T-helper 2 cell treated with Interferon-gamma antibody and Interleukin-4, amounts not matched to agents 5 μg/mL and 100 μg/mL, for 36 hours (primary cell): ENCODE data around the gene CDKL4.
"Not testable (repeated sequence)": the region's sequence is repeated elsewhere in the genome, so short reads cannot be mapped to it uniquely, and the experiment has no call there.

Experiments
- DNase-seq: peaks from one replicate; pipeline ENCODE4 v3.0.0; 2021; ENCODE audit warnings: low spot score
- H3K27ac Mint-ChIP-seq: one replicate; pipeline ENCODE4 v1.8.0; 2021; ENCODE audit warnings: mild to moderate bottlenecking, mixed read lengths
- H3K27me3 Mint-ChIP-seq: one replicate; pipeline ENCODE4 v1.8.0; 2021; ENCODE audit warnings: low read depth, mixed read lengths
- H3K36me3 Mint-ChIP-seq: one replicate; pipeline ENCODE4 v1.8.0; 2021; ENCODE audit warnings: low read depth, mixed read lengths
- H3K4me1 Mint-ChIP-seq: one replicate; pipeline ENCODE4 v1.8.0; 2021; ENCODE audit warnings: low read depth, mixed read lengths
- H3K4me3 Mint-ChIP-seq: one replicate; pipeline ENCODE4 v1.8.0; 2022; ENCODE audit warnings: mild to moderate bottlenecking, moderate library complexity, mixed read lengths
- H3K9me3 Mint-ChIP-seq: one replicate; pipeline ENCODE4 v1.8.0; 2021; ENCODE audit warnings: mixed read lengths

The CDKL4 gene

GRCh38 chr2:39179974-39180960 is 63.5 kb downstream of the CDKL4 start:
- H3K9me3 Mint-ChIP-seq, result no peaks in the 10 kb centered on the region
- H3K36me3 Mint-ChIP-seq, result peaks cover 3% of the 10 kb centered on the region
- peaks cover 10% of the 10 kb centered on the region for H3K27me3 Mint-ChIP-seq
- H3K27ac Mint-ChIP-seq, result no peak overlapping the region
- no peak overlapping the region for H3K4me3 Mint-ChIP-seq
- H3K4me1 Mint-ChIP-seq, result peaks cover 7% of the 10 kb centered on the region
- DNase-seq, result no peak

- Mint-ChIP-seq H3K36me3 (peaks cover 3% of the 10 kb centered on the region), H3K27me3 (peaks cover 12% of the 10 kb centered on the region), H3K9me3 (no peaks in the 10 kb centered on the region), H3K4me1 (peaks cover 8% of the 10 kb centered on the region), H3K4me3 (no peak overlapping the region), H3K27ac (no peak overlapping the region)
- DNase-seq, result no peak
These were observed 65.0 kb downstream of the CDKL4 start for GRCh38 chr2:39178756-39179155.

GRCh38 chr2:39176997-39177396 is 66.8 kb downstream of the CDKL4 start:
- peaks cover 8% of the 10 kb centered on the region for H3K4me1 Mint-ChIP-seq
- peaks cover 3% of the 10 kb centered on the region for H3K36me3 Mint-ChIP-seq
- no peaks in the 10 kb centered on the region for H3K9me3 Mint-ChIP-seq
- no peak overlapping the region for H3K4me3 Mint-ChIP-seq
- DNase-seq, result no peak
- H3K27ac Mint-ChIP-seq, result no peak overlapping the region
- peaks cover 12% of the 10 kb centered on the region for H3K27me3 Mint-ChIP-seq

- Mint-ChIP-seq H3K4me1 (peaks cover 11% of the 10 kb centered on the region), H3K4me3 (no peak overlapping the region), H3K9me3 (no peaks in the 10 kb centered on the region), H3K27ac (no peak overlapping the region), H3K27me3 (peaks cover 12% of the 10 kb centered on the region), H3K36me3 (peaks cover 2% of the 10 kb centered on the region)
- no peak for DNase-seq
These were observed 68.6 kb downstream of the CDKL4 start for GRCh38 chr2:39175026-39175812.

GRCh38 chr2:39174022-39174421 is 69.7 kb downstream of the CDKL4 start:
- H3K27ac Mint-ChIP-seq, result no peak overlapping the region
- H3K4me1 Mint-ChIP-seq, result peaks cover 14% of the 10 kb centered on the region
- H3K27me3 Mint-ChIP-seq, result peaks cover 12% of the 10 kb centered on the region
- no peaks in the 10 kb centered on the region for H3K9me3 Mint-ChIP-seq
- DNase-seq, result no peak
- no peak overlapping the region for H3K4me3 Mint-ChIP-seq
- peaks cover 2% of the 10 kb centered on the region for H3K36me3 Mint-ChIP-seq

GRCh38 chr2:39172047-39172706 is 71.6 kb downstream of the CDKL4 start:
- not testable (repeated sequence) for H3K36me3 Mint-ChIP-seq, H3K27me3 Mint-ChIP-seq, H3K4me3 Mint-ChIP-seq, H3K27ac Mint-ChIP-seq, H3K9me3 Mint-ChIP-seq, DNase-seq
- peaks cover 17% of the 10 kb centered on the region for H3K4me1 Mint-ChIP-seq

GRCh38 chr2:39171621-39172020 is 72.1 kb downstream of the CDKL4 start:
- Mint-ChIP-seq H3K27ac (peak overlapping the region; percentile 11), H3K27me3 (peaks cover 2% of the 10 kb centered on the region)

GRCh38 chr2:39164089-39164488 is 79.7 kb downstream of the CDKL4 start:
- no peak overlapping the region for H3K27ac Mint-ChIP-seq
- no peak for DNase-seq
- H3K9me3 Mint-ChIP-seq, result no peaks in the 10 kb centered on the region

More at GRCh38 chr2:39171621-39172020, 72.1 kb downstream of the CDKL4 start:
- no peaks in the 10 kb centered on the region for H3K9me3 Mint-ChIP-seq
- H3K36me3 Mint-ChIP-seq, result no peaks in the 10 kb centered on the region
- DNase-seq, result no peak
- H3K4me3 Mint-ChIP-seq, result no peak overlapping the region
- peaks cover 19% of the 10 kb centered on the region for H3K4me1 Mint-ChIP-seq

GRCh38 chr2:39160982-39161381 is 82.8 kb downstream of the CDKL4 start:
- peaks cover 4% of the 10 kb centered on the region for H3K36me3 Mint-ChIP-seq
- no peaks in the 10 kb centered on the region for H3K9me3 Mint-ChIP-seq
- H3K4me3 Mint-ChIP-seq, result no peak overlapping the region
- DNase-seq, result no peak
- peaks cover 4% of the 10 kb centered on the region for H3K27me3 Mint-ChIP-seq
- peaks cover 7% of the 10 kb centered on the region for H3K4me1 Mint-ChIP-seq
- H3K27ac Mint-ChIP-seq, result no peak overlapping the region

More at GRCh38 chr2:39164089-39164488, 79.7 kb downstream of the CDKL4 start:
- no peak overlapping the region for H3K4me3 Mint-ChIP-seq
- H3K27me3 Mint-ChIP-seq, result peaks cover 4% of the 10 kb centered on the region
- peaks cover 4% of the 10 kb centered on the region for H3K36me3 Mint-ChIP-seq
- peaks cover 12% of the 10 kb centered on the region for H3K4me1 Mint-ChIP-seq

GRCh38 chr2:39159283-39159682 is 84.5 kb downstream of the CDKL4 start:
- no peaks in the 10 kb centered on the region for H3K9me3 Mint-ChIP-seq
- no peak for DNase-seq
- no peak overlapping the region for H3K4me3 Mint-ChIP-seq
- peaks cover 4% of the 10 kb centered on the region for H3K4me1 Mint-ChIP-seq
- no peak overlapping the region for H3K27ac Mint-ChIP-seq
- H3K36me3 Mint-ChIP-seq, result peaks cover 3% of the 10 kb centered on the region
- H3K27me3 Mint-ChIP-seq, result peaks cover 4% of the 10 kb centered on the region

- Mint-ChIP-seq H3K27me3 (peaks cover 2% of the 10 kb centered on the region), H3K4me1 (peaks cover 2% of the 10 kb centered on the region), H3K36me3 (no peaks in the 10 kb centered on the region), H3K27ac (no peak overlapping the region), H3K9me3 (no peaks in the 10 kb centered on the region), H3K4me3 (no peak overlapping the region)
- no peak for DNase-seq
These were observed 85.4 kb downstream of the CDKL4 start for GRCh38 chr2:39158351-39158750.

- Mint-ChIP-seq H3K27ac (no peak overlapping the region), H3K4me1 (peaks cover 3% of the 10 kb centered on the region), H3K36me3 (peaks cover 4% of the 10 kb centered on the region), H3K9me3 (no peaks in the 10 kb centered on the region), H3K27me3 (no peaks in the 10 kb centered on the region), H3K4me3 (no peak overlapping the region)
- no peak for DNase-seq
These were observed 86.9 kb downstream of the CDKL4 start for GRCh38 chr2:39156846-39157245.

- DNase-seq, result no peak
- H3K9me3 Mint-ChIP-seq, result no peaks in the 10 kb centered on the region
- H3K27ac Mint-ChIP-seq, result no peak overlapping the region
- H3K27me3 Mint-ChIP-seq, result no peaks in the 10 kb centered on the region
- no peak overlapping the region for H3K4me3 Mint-ChIP-seq
- H3K4me1 Mint-ChIP-seq, result peaks cover 3% of the 10 kb centered on the region
- H3K36me3 Mint-ChIP-seq, result peaks cover 4% of the 10 kb centered on the region
These were observed 87.7 kb downstream of the CDKL4 start for GRCh38 chr2:39156107-39156506.

- H3K27me3 Mint-ChIP-seq, H3K4me1 Mint-ChIP-seq, DNase-seq, H3K27ac Mint-ChIP-seq, H3K36me3 Mint-ChIP-seq, H3K9me3 Mint-ChIP-seq, H3K4me3 Mint-ChIP-seq: not testable (repeated sequence)
These were observed 88.2 kb downstream of the CDKL4 start for GRCh38 chr2:39155573-39155972.
